ENCODE data around the gene VPS37D.
"Not testable (repeated sequence)": the region's sequence is repeated elsewhere in the genome, so short reads cannot be mapped to it uniquely, and the experiment has no call there.

Gene VPS37D

GRCh38 chr7:73648593-73649332 lies 18.9 kb upstream of the VPS37D start:
- Histone ChIP-seq H4K20me1 (peaks cover 0 to 27% (median 11%) of the 10 kb centered on the region in 11 experiments; a peak in 11 of 22 replicates), H3K36me3 (no peaks in the 10 kb centered on the region), H3K9ac (no peak overlapping the region), H3K9me3 (replicated peaks in 1 of 11) (no peaks in the 10 kb centered on the region), H3K4me1 (peaks cover 0 to 31% (median 14%) of the 10 kb centered on the region in 10 experiments; a peak in 16 of 20 replicates), H3K4me3 (0 out of 20 replicates have a peak overlapping the region, but pooled peaks of 1 of the 10 experiments have one; percentile 46), H3K27ac (no peak overlapping the region), H3K27me3 (peaks cover 43 to 77% (median 62%) of the 10 kb centered on the region in 11 experiments), H3K4me2 (no peak overlapping the region)
- TF ChIP-seq Cebpa-rat (IDR thresholded peaks at IDR 0.05) = no peak

GRCh38 chr7:73649576-73649975 lies 18.1 kb upstream of the VPS37D start:
- H3K36me3 ChIP-seq = no peaks in the 10 kb centered on the region
- no peak overlapping the region for H3K9ac ChIP-seq
- H3K4me3 ChIP-seq = no peak overlapping the region
- TF ChIP-seq Cebpa-rat (IDR thresholded peaks at IDR 0.05) = no peak
- H3K4me1 ChIP-seq = peaks cover 0 to 31% (median 14%) of the 10 kb centered on the region in 10 experiments; a peak in 16 of 20 replicates
- no peak overlapping the region for H3K27ac ChIP-seq
- no peaks in the 10 kb centered on the region for H3K9me3 ChIP-seq (replicated peaks in 1 of 11)
- H3K27me3 ChIP-seq = peaks cover 43 to 70% (median 62%) of the 10 kb centered on the region in 11 experiments
- peaks cover 0 to 27% (median 11%) of the 10 kb centered on the region in 11 experiments; a peak in 11 of 22 replicates for H4K20me1 ChIP-seq
- peak overlapping the region in 7 of 11 experiments; percentile 9 to 55 (median 14); a peak in 4 of 22 replicates for H3K4me2 ChIP-seq

- Histone ChIP-seq H3K27me3 (peaks cover 43 to 60% (median 55%) of the 10 kb centered on the region in 11 experiments), H3K4me2 (no peak overlapping the region)
- TF ChIP-seq Cebpa-rat (IDR thresholded peaks at IDR 0.05) = no peak
These were observed 17.1 kb upstream of the VPS37D start for GRCh38 chr7:73650524-73650923.

GRCh38 chr7:73652541-73652949 lies 15.1 kb upstream of the VPS37D start:
- no peak overlapping the region for H3K27ac ChIP-seq
- H3K9me3 ChIP-seq (replicated peaks in 1 of 11) = peaks cover 0 to 6% (median 0%) of the 10 kb centered on the region in 11 experiments; a peak in 2 of 22 replicates
- H3K4me3 ChIP-seq = no peak overlapping the region
- peaks cover 0 to 18% (median 13%) of the 10 kb centered on the region in 10 experiments; a peak in 16 of 20 replicates for H3K4me1 ChIP-seq
- no peak for TF ChIP-seq Cebpa-rat (IDR thresholded peaks at IDR 0.05)
- H3K4me2 ChIP-seq = no peak overlapping the region
- H3K9ac ChIP-seq = no peak overlapping the region
- H4K20me1 ChIP-seq = peaks cover 0 to 9% (median 0%) of the 10 kb centered on the region in 11 experiments; a peak in 7 of 22 replicates
- H3K27me3 ChIP-seq = peaks cover 27 to 40% (median 35%) of the 10 kb centered on the region in 11 experiments
- no peaks in the 10 kb centered on the region for H3K36me3 ChIP-seq

More at GRCh38 chr7:73650524-73650923, 17.1 kb upstream of the VPS37D start:
- H3K9ac ChIP-seq = no peak overlapping the region
- H4K20me1 ChIP-seq = peaks cover 0 to 27% (median 11%) of the 10 kb centered on the region in 11 experiments; a peak in 11 of 22 replicates
- no peak overlapping the region for H3K27ac ChIP-seq
- peaks cover 0 to 5% (median 0%) of the 10 kb centered on the region in 11 experiments; a peak in 2 of 22 replicates for H3K9me3 ChIP-seq (replicated peaks in 1 of 11)
- H3K4me3 ChIP-seq = no peak overlapping the region
- H3K4me1 ChIP-seq = peaks cover 0 to 24% (median 14%) of the 10 kb centered on the region in 10 experiments; a peak in 16 of 20 replicates
- no peaks in the 10 kb centered on the region for H3K36me3 ChIP-seq

DNA sequence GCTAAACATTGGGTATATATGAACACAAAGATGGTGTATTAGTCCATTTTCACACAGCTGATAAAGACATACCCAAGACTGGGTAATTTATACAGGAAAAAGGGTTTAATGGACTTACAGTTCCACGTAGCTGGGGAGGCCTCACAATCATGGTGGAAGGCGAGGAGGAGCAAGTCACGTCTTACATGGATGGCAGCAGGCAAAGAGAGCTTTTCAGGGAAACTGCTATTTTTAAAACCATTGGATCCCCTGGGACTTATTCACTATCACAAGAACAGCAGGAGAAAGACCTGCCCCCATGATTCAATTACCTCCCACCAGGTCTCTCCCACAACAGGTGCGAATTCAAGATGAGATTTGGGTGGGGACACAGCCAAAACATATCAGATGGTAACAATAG lies 12.3 kb upstream of the VPS37D start:
- H3K36me3 ChIP-seq; H3K9ac ChIP-seq; H3K9me3 ChIP-seq (replicated peaks in 1 of 11); H3K4me1 ChIP-seq; H3K4me3 ChIP-seq; H4K20me1 ChIP-seq; H3K4me2 ChIP-seq; H3K27ac ChIP-seq: not testable (repeated sequence)
- peaks cover 2 to 12% (median 8%) of the 10 kb centered on the region in 11 experiments; a peak in 19 of 22 replicates for H3K27me3 ChIP-seq

DNA sequence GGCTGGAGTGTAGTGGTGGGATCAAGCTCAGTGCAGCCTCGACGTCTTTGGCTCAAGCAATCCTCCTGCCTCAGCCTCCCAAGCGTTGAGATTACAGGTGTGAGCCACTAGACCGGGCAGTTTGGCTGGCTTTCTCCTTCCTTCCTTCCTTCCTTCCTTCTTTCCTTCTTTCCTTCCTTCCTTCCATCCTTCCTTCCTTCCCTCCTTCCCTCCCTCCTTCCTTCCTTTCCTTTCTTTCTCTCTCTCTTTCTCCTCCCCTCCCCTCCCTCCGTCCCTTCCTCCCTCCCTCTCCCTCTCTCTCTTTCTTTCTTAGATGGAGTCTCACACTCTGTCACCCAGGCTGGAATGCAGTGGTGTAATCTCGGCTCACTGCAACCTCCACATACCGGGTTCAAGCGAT lies 7.6 kb upstream of the VPS37D start:
- 0 out of 20 replicates have a peak, but pooled peaks cover 0 to 3% (median 0%) of the 10 kb centered on the region in 10 experiments for H3K4me1 ChIP-seq
- H3K36me3 ChIP-seq = no peaks in the 10 kb centered on the region
- peaks cover 7 to 20% (median 11%) of the 10 kb centered on the region in 11 experiments; a peak in 21 of 22 replicates for H3K9me3 ChIP-seq (replicated peaks in 1 of 11)

DNA sequence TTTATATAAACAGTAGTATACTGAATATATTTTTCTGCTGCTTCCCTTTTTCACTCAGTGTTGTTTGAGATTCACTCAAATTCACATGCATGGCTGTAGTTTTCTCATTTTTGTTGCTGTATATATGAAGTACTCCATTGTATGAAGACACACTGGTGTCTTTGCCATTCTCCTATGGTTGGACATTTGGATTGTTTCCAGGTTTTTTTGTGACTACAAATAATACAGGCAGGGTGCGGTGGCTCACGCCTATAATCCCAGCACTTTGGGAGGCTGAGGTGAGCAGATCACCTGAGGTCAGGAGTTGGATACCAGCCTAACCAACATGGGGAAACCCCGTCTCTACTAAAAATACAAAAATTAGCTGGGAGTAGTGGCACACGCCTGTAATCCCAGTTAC lies 7.0 kb upstream of the VPS37D start:
- H3K27me3 ChIP-seq, H3K4me3 ChIP-seq, H4K20me1 ChIP-seq, H3K27ac ChIP-seq, H3K4me2 ChIP-seq, H3K4me1 ChIP-seq, H3K36me3 ChIP-seq, H3K9ac ChIP-seq: not testable (repeated sequence)
- peaks cover 7 to 14% (median 11%) of the 10 kb centered on the region in 11 experiments; a peak in 21 of 22 replicates for H3K9me3 ChIP-seq (replicated peaks in 1 of 11)

More for the DNA sequence above, 7.6 kb upstream of the VPS37D start:
- Histone ChIP-seq H3K4me2 (no peak overlapping the region), H3K9ac (no peak overlapping the region), H4K20me1 (no peaks in the 10 kb centered on the region), H3K27ac (no peak overlapping the region), H3K27me3 (no peaks in the 10 kb centered on the region), H3K4me3 (no peak overlapping the region)
- no peak for TF ChIP-seq Cebpa-rat (IDR thresholded peaks at IDR 0.05)

- peaks cover 0 to 17% (median 9%) of the 10 kb centered on the region in 11 experiments; a peak in 9 of 22 replicates for H3K27me3 ChIP-seq
- no peak overlapping the region for H3K4me3 ChIP-seq
- 0 out of 20 replicates have a peak, but pooled peaks cover 0 to 3% (median 0%) of the 10 kb centered on the region in 10 experiments for H3K4me1 ChIP-seq
- H3K9me3 ChIP-seq (replicated peaks in 1 of 11) = peaks cover 7 to 14% (median 11%) of the 10 kb centered on the region in 11 experiments; a peak in 21 of 22 replicates
- no peaks in the 10 kb centered on the region for H4K20me1 ChIP-seq
- TF ChIP-seq Cebpa-rat (IDR thresholded peaks at IDR 0.05) = no peak
- no peaks in the 10 kb centered on the region for H3K36me3 ChIP-seq
- no peak overlapping the region for H3K27ac ChIP-seq
- H3K9ac ChIP-seq = no peak overlapping the region
- H3K4me2 ChIP-seq = no peak overlapping the region
These were observed 4.6 kb upstream of the VPS37D start for GRCh38 chr7:73663033-73663432.
